ENCODE results near the gene MAPK8IP3.

- TF ChIP-seq, protein P1, sequence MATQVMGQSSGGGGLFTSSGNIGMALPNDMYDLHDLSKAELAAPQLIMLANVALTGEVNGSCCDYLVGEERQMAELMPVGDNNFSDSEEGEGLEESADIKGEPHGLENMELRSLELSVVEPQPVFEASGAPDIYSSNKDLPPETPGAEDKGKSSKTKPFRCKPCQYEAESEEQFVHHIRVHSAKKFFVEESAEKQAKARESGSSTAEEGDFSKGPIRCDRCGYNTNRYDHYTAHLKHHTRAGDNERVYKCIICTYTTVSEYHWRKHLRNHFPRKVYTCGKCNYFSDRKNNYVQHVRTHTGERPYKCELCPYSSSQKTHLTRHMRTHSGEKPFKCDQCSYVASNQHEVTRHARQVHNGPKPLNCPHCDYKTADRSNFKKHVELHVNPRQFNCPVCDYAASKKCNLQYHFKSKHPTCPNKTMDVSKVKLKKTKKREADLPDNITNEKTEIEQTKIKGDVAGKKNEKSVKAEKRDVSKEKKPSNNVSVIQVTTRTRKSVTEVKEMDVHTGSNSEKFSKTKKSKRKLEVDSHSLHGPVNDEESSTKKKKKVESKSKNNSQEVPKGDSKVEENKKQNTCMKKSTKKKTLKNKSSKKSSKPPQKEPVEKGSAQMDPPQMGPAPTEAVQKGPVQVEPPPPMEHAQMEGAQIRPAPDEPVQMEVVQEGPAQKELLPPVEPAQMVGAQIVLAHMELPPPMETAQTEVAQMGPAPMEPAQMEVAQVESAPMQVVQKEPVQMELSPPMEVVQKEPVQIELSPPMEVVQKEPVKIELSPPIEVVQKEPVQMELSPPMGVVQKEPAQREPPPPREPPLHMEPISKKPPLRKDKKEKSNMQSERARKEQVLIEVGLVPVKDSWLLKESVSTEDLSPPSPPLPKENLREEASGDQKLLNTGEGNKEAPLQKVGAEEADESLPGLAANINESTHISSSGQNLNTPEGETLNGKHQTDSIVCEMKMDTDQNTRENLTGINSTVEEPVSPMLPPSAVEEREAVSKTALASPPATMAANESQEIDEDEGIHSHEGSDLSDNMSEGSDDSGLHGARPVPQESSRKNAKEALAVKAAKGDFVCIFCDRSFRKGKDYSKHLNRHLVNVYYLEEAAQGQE (IDR thresholded peaks at IDR 0.05; ENCODE audit: insufficient replicate concordance, low read depth), result no peak
- no peak for TF ChIP-seq SPI1 (IDR thresholded peaks at IDR 0.05; ENCODE audit: borderline replicate concordance, low read depth)
Measured at GRCh38 chr16:1794221-1794871, 88.4 kb downstream of the MAPK8IP3 start.
